H1 (cell line): Measurements from ENCODE around the gene WNK3. TPM values are rescaled to one million over a fixed set of nuclear protein-coding genes. Genes with fewer than 3 reads are reported as not detected.

Experiments
- CHD7 ChIP-seq: fragments of 300-600 bp; sonication (generic); IDR thresholded peaks from 2 replicates; pipeline ENCODE4 v1.7.1; 2012; ENCODE audit warnings: low read length, moderate library complexity, mild to moderate bottlenecking, inconsistent platforms; ENCODE audit not compliant: insufficient replicate concordance
- polyA plus RNA-seq, 7 experiments: library from polyadenylated mRNA; depleted of rRNA in 3 of 7; stranded (reverse) in 5 of 7; unstranded in 2 of 7; fragments of >200 nt in 5 of 7; fragments of 200-250 nt in 2 of 7; gene quantifications; 1 replicate in 5 of 7; 2 replicates in 1 of 7; 4 replicates in 1 of 7; pipeline versions ENCODE4 v1.2.1 to v1.2.3, GENCODE V29; 2011 to 2013; ENCODE audit warnings: missing spikeins in 2 of 7, mixed read lengths in 2 of 7
- total RNA-seq: library from RNA; stranded (reverse); fragmentation: NEBNext Ultra II Directional; extraction: Animal tissue kit (Norgen Biotek cat#: 25700); gene quantifications from 2 replicates; pipeline ENCODE4 v1.2.1, GENCODE V29; 2021

WNK3 gene
- total and polyA plus RNA-seq, 2 of the 8 experiments (the other 6 are each of a cell fraction or from before 2014, with no cell fraction given) = 5.5 to 37.5 TPM

DNA sequence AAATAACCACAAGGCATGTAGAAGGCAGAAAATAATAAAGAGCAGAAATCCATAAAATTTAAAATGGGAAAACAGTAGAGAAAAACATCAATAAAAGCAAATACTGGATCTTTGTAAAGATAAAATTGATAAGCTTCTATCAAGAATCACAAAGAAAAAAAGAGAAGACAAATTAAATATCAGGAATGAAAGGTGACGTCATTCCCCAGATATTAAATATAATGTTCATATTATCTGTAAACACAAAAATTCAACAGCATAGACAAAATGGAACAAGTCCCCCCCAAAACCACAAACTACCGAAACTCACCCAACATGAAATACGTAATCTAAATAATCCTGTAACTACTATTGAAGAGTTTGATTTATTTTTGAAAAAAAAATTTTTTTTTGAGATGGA is 144.2 kb downstream of the WNK3 start (continued):
- no peak for TF ChIP-seq CHD7
